ENCODE data around the gene NUPR1. TPM values are rescaled to one million over a fixed set of nuclear protein-coding genes. Genes with fewer than 3 reads are reported as not detected.
A peak's percentile ranks its signal among the peaks of the same experiment; 100 is the strongest.

Gene NUPR1
- total and polyA plus RNA-seq, 4 donors, result 8.0 to 828 (median 202) TPM

GRCh38 chr16:28494121-28494851 lies 44.5 kb downstream of the NUPR1 start, which contains the start of gene APOBR:
Gene APOBR, plus strand, starts transcription at chr16:28494643. Its CDS starts 39 bp downstream, at chr16:28494682.
- peaks cover 0 to under 1% (median 0%) of the 10 kb centered on the region in 4 donors for H3K36me3 ChIP-seq (ENCODE audit: control insufficient read depth in 4 of 4, insufficient read depth in 4 of 4, low read length in 4 of 4)
- no peak within 1 kb of the TSS for H3K9ac ChIP-seq (ENCODE audit: insufficient read depth in 1 of 2, low read length in 2 of 2)
- 27 to 58% methylated on average over 12 of the region's 12 CpGs for WGBS, 2 donors
- no peak within 1 kb of the TSS for H3K4me3 ChIP-seq
- no peaks in the 10 kb centered on the region for H3K9me3 ChIP-seq (ENCODE audit: control insufficient read depth in 4 of 4, insufficient read depth in 3 of 4, low read length in 3 of 4)
- no peaks in the 10 kb centered on the region for H3K27me3 ChIP-seq (ENCODE audit: control insufficient read depth in 3 of 3, insufficient read depth in 3 of 3, low read length in 2 of 3)
- no peaks in the 10 kb centered on the region for H3K4me1 ChIP-seq (ENCODE audit: control insufficient read depth in 5 of 5, insufficient read depth in 5 of 5, low read length in 5 of 5)
- TF ChIP-seq CTCF (IDR thresholded peaks at IDR 0.05; ENCODE audit: control extremely low read depth, extremely low read depth), result no peak
- H3K27ac ChIP-seq (ENCODE audit: low read depth in 1 of 2, low read length in 1 of 2), result peak within 1 kb of the TSS in 1 of 2 donors; percentile 82
- ATAC-seq (ENCODE audit: insufficient read depth, low FRiP score) (peak; percentile 14), DNase-seq (peak in 2 of 3 donors; percentile 9 to 10)

DNA sequence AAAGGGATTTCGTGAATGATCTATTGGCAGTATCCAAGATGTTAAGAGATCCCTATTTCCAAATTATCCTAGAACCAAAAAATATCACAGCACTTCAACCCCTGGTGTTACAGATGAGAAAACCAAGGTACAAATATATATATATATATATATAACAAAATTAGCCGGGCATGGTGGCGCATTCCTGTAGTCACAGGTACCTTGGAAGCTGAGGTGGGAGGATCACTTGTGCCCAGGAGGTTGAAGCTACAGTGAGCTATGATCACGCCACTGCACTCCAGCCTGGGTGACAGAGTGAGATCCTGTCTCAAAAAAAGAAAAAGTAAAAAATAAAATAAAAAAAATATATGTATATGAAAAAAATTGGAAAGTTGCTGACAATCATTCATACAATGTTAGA lies 46.3 kb downstream of the NUPR1 start:
- DNase-seq, result no peak
- TF ChIP-seq CTCF (IDR thresholded peaks at IDR 0.05; ENCODE audit: control extremely low read depth, extremely low read depth), result no peak
- H3K36me3 ChIP-seq (ENCODE audit: control insufficient read depth in 4 of 4, insufficient read depth in 4 of 4, low read length in 4 of 4), result peaks cover 0 to 10% (median 6%) of the 10 kb centered on the region in 4 donors
- H3K27me3 ChIP-seq (ENCODE audit: control insufficient read depth in 3 of 3, insufficient read depth in 3 of 3, low read length in 2 of 3), result no peaks in the 10 kb centered on the region
- no peaks in the 10 kb centered on the region for H3K4me1 ChIP-seq (ENCODE audit: control insufficient read depth in 5 of 5, insufficient read depth in 5 of 5, low read length in 5 of 5)
- WGBS, 2 donors, result 47 to 54% methylated on average over 4 of the region's 4 CpGs
- no peak overlapping the region for H3K4me3 ChIP-seq
- no peak for ATAC-seq (ENCODE audit: insufficient read depth, low FRiP score)
- no peaks in the 10 kb centered on the region for H3K9me3 ChIP-seq (ENCODE audit: control insufficient read depth in 4 of 4, insufficient read depth in 3 of 4, low read length in 3 of 4)
- peak overlapping the region in 1 of 2 donors; percentile 92 for H3K27ac ChIP-seq (ENCODE audit: low read depth in 1 of 2, low read length in 1 of 2)
- peak overlapping the region; percentile 39 to 52 for H3K9ac ChIP-seq (ENCODE audit: insufficient read depth in 1 of 2, low read length in 2 of 2)

DNA sequence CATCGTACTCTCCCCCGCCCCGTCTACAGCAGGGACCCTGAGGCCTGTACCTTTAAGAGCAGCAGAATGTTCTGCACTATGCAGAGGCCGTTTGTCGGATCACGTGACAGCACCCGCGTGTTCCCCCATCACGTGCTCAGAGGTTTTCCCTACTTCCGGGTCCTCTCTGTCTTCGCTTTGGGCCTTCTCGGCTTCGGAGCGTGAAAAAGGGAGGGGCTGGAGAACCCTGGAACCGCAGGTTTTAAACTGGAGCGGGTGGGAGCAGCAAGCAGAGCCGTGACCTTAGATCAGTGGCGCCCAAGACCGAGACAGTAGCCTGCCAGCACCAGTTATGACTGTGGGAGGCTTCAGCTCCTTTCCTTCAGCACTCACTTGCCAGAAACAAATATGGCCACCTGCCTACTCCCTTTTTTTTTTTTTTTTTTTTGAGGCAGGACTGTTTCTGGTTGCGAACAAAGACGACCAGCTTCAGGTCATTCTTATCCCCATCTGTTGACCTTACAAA lies 46.8 kb downstream of the NUPR1 start, which contains the start of gene CLN3:
TSS of gene CLN3 (minus strand) at position 105 of the 505 bp plus-strand sequence. CDS start 315 bp downstream, outside the sequence.
- Histone ChIP-seq H3K27me3 (ENCODE audit: control insufficient read depth in 3 of 3, insufficient read depth in 3 of 3, low read length in 2 of 3) (no peaks in the 10 kb centered on the region), H3K4me3 (peak within 1 kb of the TSS; percentile 97), H3K27ac (ENCODE audit: low read depth in 1 of 2, low read length in 1 of 2) (peak within 1 kb of the TSS; percentile 92 to 98), H3K9me3 (ENCODE audit: control insufficient read depth in 4 of 4, insufficient read depth in 3 of 4, low read length in 3 of 4) (no peaks in the 10 kb centered on the region), H3K36me3 (ENCODE audit: control insufficient read depth in 4 of 4, insufficient read depth in 4 of 4, low read length in 4 of 4) (peaks cover 0 to 12% (median 8%) of the 10 kb centered on the region in 4 donors), H3K9ac (ENCODE audit: insufficient read depth in 1 of 2, low read length in 2 of 2) (peak within 1 kb of the TSS; percentile 81 to 87), H3K4me1 (ENCODE audit: control insufficient read depth in 5 of 5, insufficient read depth in 5 of 5, low read length in 5 of 5) (no peaks in the 10 kb centered on the region)
- ATAC-seq (ENCODE audit: insufficient read depth, low FRiP score) (peak; percentile 90), DNase-seq (peak; percentile 94 to 97 (median 97))
- WGBS, 2 donors, result 0% methylated on average over 21 of the region's 21 CpGs
- TF ChIP-seq CTCF (IDR thresholded peaks at IDR 0.05; ENCODE audit: control extremely low read depth, extremely low read depth), result no peak

Measured in lung (tissue), 12 donors.